Fibroblast of lung (primary cell): ENCODE results near the gene ALS2CL. TPM values are rescaled to one million over a fixed set of nuclear protein-coding genes. Genes with fewer than 3 reads are reported as not detected.

Experiments
- DNase-seq, 2 donors: peaks; one replicate each; pipeline versions ENCODE4 v3.0.0 to v3.0.0-alpha.2; 2010; ENCODE audit warnings: low read depth in 2 of 2
- H2AFZ ChIP-seq: 2 replicates; pipeline ENCODE4 v1.5.1; 2012; ENCODE audit warnings: low read length, control low read depth, inconsistent platforms
- H3K27ac ChIP-seq: 2 replicates; pipeline ENCODE4 v1.5.1; 2011; ENCODE audit warnings: low read length, control low read depth; ENCODE audit not compliant: insufficient read depth
- H3K27me3 ChIP-seq: 2 replicates; pipeline ENCODE4 v1.5.1; 2011; ENCODE audit warnings: mild to moderate bottlenecking, low read length; ENCODE audit not compliant: control insufficient read depth, insufficient read depth
- H3K36me3 ChIP-seq: 2 replicates; pipeline ENCODE4 v1.5.1; 2011; ENCODE audit warnings: low read length; ENCODE audit not compliant: control insufficient read depth, insufficient read depth
- H3K4me1 ChIP-seq: 2 replicates; pipeline ENCODE4 v1.5.1; 2011; ENCODE audit warnings: low read length; ENCODE audit not compliant: control insufficient read depth, insufficient read depth; ENCODE audit errors: extremely low read depth
- H3K4me2 ChIP-seq: 2 replicates; pipeline ENCODE4 v1.5.1; 2011; ENCODE audit warnings: low read length, control low read depth; ENCODE audit not compliant: insufficient read depth; ENCODE audit errors: extremely low read depth
- H3K4me3 ChIP-seq, 4 experiments: fragments of 200-600 bp in 1 of 4; sonication (generic) in 1 of 4; replicated peaks in 1 of 4; 2 replicates each; pipeline ENCODE4 v1.5.1; 2011 to 2016; ENCODE audit warnings: low read length in 4 of 4, low read depth in 3 of 4, mild to moderate bottlenecking in 3 of 4, control low read depth in 2 of 4, inconsistent platforms in 1 of 4, mixed read lengths in 1 of 4; ENCODE audit not compliant: insufficient read depth in 1 of 4; ENCODE audit errors: control extremely low read depth in 1 of 4
- H3K79me2 ChIP-seq: 2 replicates; pipeline ENCODE4 v1.5.1; 2012; ENCODE audit warnings: mild to moderate bottlenecking, low read length, inconsistent platforms; ENCODE audit not compliant: control insufficient read depth, insufficient read depth
- H3K9ac ChIP-seq: 2 replicates; pipeline ENCODE4 v1.5.1; 2011; ENCODE audit warnings: mild to moderate bottlenecking, low read length, control low read depth; ENCODE audit not compliant: insufficient read depth
- H3K9me3 ChIP-seq: 2 replicates; pipeline ENCODE4 v1.5.1; 2012; ENCODE audit warnings: low read depth, low read length; ENCODE audit not compliant: control insufficient read depth, insufficient read depth
- H4K20me1 ChIP-seq: 2 replicates; pipeline ENCODE4 v1.5.1; 2011; ENCODE audit warnings: low read length; ENCODE audit not compliant: control insufficient read depth, insufficient read depth; ENCODE audit errors: extremely low read depth
- EZH2 ChIP-seq: IDR thresholded peaks from 2 replicates; pipeline ENCODE4 v1.5.1; 2012; ENCODE audit warnings: low read length, control low read depth, mild to moderate bottlenecking; ENCODE audit errors: missing control alignments
- polyA plus RNA-seq, 2 donors: library from polyadenylated mRNA; depleted of rRNA in 1 of 2; stranded (reverse) in 1 of 2; unstranded in 1 of 2; fragments of >200 nt; gene quantifications; 2 replicates each; pipeline ENCODE4 v1.2.1, GENCODE V29; 2011 to 2012; ENCODE audit warnings: missing spikeins in 1 of 2
- total RNA-seq: library from RNA; depleted of rRNA; stranded (reverse); fragments of >200 nt; gene quantifications from 2 replicates; pipeline ENCODE4 v1.2.1, GENCODE V29; 2014
- TF ChIP-seq, protein P1 (sequence below), 2 donors: IDR thresholded peaks in 1 of 2; conservative IDR thresholded peaks in 1 of 2; 1 replicate in 1 of 2; 2 replicates in 1 of 2; pipeline ENCODE4 v1.5.1; 2011 to 2012; ENCODE audit warnings: low read length in 2 of 2, control low read depth in 1 of 2, inconsistent platforms in 1 of 2, low read depth in 1 of 2, mild to moderate bottlenecking in 1 of 2

Gene ALS2CL
- total and polyA plus RNA-seq, 2 donors (not counting 1 experiment from before 2014, with no cell fraction given): 4.4 to 19.7 TPM

DNA sequence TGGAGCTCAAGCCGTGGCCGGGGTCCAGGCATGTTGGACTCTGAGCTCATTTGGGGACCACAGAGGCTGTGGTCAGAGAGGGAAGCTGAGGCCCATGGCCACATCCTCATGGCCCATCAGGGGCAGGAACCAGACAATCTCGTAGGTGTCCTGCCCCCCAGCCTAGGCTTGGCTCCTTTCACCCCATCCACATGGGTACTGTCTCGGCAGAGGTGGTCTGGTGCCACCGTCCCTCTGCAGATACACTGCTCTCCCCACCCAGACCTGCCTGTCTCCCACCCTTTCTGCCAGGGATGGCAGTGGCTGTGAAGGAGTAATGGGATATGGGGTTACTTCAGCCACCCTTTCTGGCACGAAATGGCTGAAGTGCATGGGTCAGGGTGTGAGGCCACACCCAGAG is 16.2 kb upstream of the ALS2CL start:
- no peaks in the 10 kb centered on the region for H3K9me3 ChIP-seq
- H4K20me1 ChIP-seq: no peaks in the 10 kb centered on the region
- peaks cover 3% of the 10 kb centered on the region for H3K27me3 ChIP-seq
- no peak overlapping the region for H2AFZ ChIP-seq
- H3K27ac ChIP-seq: no peak overlapping the region
- H3K36me3 ChIP-seq: no peaks in the 10 kb centered on the region
- H3K79me2 ChIP-seq: no peaks in the 10 kb centered on the region
- H3K4me3 ChIP-seq: no peak overlapping the region
- H3K9ac ChIP-seq: no peak overlapping the region
- no peak for TF ChIP-seq EZH2
- TF ChIP-seq, protein P1, sequence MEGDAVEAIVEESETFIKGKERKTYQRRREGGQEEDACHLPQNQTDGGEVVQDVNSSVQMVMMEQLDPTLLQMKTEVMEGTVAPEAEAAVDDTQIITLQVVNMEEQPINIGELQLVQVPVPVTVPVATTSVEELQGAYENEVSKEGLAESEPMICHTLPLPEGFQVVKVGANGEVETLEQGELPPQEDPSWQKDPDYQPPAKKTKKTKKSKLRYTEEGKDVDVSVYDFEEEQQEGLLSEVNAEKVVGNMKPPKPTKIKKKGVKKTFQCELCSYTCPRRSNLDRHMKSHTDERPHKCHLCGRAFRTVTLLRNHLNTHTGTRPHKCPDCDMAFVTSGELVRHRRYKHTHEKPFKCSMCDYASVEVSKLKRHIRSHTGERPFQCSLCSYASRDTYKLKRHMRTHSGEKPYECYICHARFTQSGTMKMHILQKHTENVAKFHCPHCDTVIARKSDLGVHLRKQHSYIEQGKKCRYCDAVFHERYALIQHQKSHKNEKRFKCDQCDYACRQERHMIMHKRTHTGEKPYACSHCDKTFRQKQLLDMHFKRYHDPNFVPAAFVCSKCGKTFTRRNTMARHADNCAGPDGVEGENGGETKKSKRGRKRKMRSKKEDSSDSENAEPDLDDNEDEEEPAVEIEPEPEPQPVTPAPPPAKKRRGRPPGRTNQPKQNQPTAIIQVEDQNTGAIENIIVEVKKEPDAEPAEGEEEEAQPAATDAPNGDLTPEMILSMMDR (conservative IDR thresholded peaks at IDR 0.05 in 1 of 2, IDR thresholded peaks at IDR 0.05 in 1 of 2; ENCODE audit: low read depth in 1 of 2, low read length in 2 of 2): no peak
- H3K4me2 ChIP-seq: no peak overlapping the region
- H3K4me1 ChIP-seq: no peaks in the 10 kb centered on the region
- no peak for DNase-seq

DNA sequence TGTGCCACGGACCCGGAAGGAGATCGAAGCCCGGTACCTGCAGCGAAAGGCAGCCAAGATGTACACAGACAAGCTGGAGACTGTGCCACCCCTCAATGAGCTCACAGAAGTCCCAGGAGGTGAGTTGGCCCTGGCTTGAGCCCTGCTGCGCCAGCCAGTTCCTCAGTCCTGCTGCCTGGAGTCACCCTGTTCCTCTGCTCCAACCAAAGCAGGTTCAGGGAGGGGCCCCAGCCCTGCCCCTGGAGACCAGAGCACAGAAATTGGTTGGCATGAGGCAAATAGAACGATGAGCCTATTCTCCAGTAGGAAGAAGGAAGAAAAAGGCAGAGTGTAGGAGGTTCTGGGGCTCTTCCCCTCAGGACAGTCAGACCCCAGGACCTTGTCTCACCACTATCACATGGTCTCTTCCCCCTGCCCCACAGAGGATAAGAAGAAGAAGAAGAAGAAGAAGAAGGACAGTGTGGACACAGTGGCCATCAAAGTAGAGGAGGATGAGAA is 15.7 kb upstream of the ALS2CL start:
- Histone ChIP-seq H3K27me3 (peaks cover 3% of the 10 kb centered on the region), H4K20me1 (no peaks in the 10 kb centered on the region), H3K36me3 (no peaks in the 10 kb centered on the region), H3K4me2 (no peak overlapping the region), H3K4me3 (no peak overlapping the region), H3K9me3 (no peaks in the 10 kb centered on the region), H3K9ac (no peak overlapping the region), H2AFZ (no peak overlapping the region), H3K27ac (no peak overlapping the region), H3K79me2 (no peaks in the 10 kb centered on the region), H3K4me1 (no peaks in the 10 kb centered on the region)
- no peak for TF ChIP-seq EZH2
- TF ChIP-seq, protein P1 (conservative IDR thresholded peaks at IDR 0.05 in 1 of 2, IDR thresholded peaks at IDR 0.05 in 1 of 2; ENCODE audit: low read depth in 1 of 2, low read length in 2 of 2): no peak
- no peak for DNase-seq

DNA sequence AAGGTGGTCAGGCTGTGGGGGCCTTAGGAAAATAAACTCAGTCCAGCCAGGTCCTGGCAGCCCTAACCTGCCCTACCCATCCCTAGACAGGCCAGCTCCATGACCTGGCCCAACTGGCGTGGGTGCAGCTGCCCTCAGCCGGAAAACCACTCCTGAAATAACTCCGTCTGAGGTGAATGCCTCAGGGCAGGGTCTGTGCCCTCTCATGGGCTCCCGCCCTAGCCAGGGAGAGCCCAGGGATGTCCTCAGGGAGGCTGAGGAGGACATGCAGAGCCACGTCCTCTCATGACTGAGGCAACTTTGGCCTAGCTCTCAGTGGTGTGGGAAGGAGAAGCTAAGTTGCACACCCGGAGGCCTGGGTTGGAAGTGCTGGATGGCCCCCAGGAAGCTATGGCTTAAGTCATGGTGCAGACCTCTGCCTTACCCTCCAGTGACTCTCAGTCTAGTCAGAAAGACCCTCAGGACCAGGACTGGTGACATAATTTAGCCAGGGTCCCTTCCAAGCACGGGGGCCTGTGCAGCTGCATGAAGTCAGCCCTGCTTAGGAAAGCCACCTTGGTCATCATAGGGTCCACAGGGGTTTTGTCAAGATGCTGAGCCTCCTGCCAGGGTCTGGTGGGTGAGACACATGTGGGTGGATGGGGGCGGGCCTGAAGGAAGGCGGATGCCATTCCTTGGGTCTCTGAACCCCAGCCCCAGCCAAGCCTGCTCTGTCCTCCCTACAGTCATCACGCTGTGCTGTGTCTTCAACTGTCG is 15.1 kb upstream of the ALS2CL start:
- TF ChIP-seq, protein P1 (conservative IDR thresholded peaks at IDR 0.05 in 1 of 2, IDR thresholded peaks at IDR 0.05 in 1 of 2; ENCODE audit: low read depth in 1 of 2, low read length in 2 of 2): no peak
- no peak for TF ChIP-seq EZH2
- Histone ChIP-seq H3K79me2 (no peaks in the 10 kb centered on the region), H3K27ac (no peak overlapping the region), H2AFZ (no peak overlapping the region), H3K4me2 (no peak overlapping the region), H3K9me3 (no peaks in the 10 kb centered on the region), H3K4me1 (no peaks in the 10 kb centered on the region), H4K20me1 (no peaks in the 10 kb centered on the region), H3K4me3 (no peak overlapping the region), H3K36me3 (no peaks in the 10 kb centered on the region), H3K9ac (no peak overlapping the region), H3K27me3 (peaks cover 3% of the 10 kb centered on the region)
- DNase-seq: no peak
